Activated CD4-positive, alpha-beta T cell treated with anti-CD3 and anti-CD28 coated beads for 1 hour (primary cell): ENCODE data around the gene ATP1A2.
"Not testable (repeated sequence)": the region's sequence is repeated elsewhere in the genome, so short reads cannot be mapped to it uniquely, and the experiment has no call there.

ENCODE experiments used
- DNase-seq: peaks from one replicate; pipeline ENCODE4 v3.0.0-alpha.2; 2020

The ATP1A2 gene

DNA sequence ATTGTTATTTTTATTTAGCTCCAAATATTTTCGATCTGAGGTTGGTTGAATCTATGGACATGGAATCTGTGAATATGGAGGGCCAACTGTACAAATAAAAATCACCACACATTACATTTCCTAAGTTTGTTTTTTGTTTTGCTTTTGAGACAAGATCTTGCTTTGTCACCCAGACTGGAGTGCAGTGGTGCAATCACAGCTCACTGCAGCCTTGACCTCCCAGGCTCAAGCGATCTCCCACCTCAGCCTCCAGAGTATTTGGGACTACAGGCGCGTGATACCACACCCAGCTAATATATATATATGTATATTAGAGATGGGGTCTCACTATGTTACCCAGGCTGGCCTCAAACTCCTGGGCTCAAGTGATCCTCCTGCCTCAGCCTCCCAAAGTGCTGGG lies 10.8 kb downstream of the ATP1A2 start:
- DNase-seq, result not testable (repeated sequence)

DNA sequence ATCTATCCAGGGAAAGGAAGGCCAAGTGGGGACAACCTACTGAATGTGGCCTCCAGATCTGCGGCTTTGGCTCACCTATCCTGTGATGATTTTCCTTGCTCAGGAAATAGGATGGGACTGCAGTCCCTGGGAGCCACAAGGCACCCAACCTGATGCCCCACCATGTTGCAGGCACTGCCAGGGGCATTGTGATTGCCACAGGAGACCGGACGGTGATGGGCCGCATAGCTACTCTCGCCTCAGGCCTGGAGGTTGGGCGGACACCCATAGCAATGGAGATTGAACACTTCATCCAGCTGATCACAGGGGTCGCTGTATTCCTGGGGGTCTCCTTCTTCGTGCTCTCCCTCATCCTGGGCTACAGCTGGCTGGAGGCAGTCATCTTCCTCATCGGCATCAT lies 11.8 kb downstream of the ATP1A2 start:
- no peak for DNase-seq

DNA sequence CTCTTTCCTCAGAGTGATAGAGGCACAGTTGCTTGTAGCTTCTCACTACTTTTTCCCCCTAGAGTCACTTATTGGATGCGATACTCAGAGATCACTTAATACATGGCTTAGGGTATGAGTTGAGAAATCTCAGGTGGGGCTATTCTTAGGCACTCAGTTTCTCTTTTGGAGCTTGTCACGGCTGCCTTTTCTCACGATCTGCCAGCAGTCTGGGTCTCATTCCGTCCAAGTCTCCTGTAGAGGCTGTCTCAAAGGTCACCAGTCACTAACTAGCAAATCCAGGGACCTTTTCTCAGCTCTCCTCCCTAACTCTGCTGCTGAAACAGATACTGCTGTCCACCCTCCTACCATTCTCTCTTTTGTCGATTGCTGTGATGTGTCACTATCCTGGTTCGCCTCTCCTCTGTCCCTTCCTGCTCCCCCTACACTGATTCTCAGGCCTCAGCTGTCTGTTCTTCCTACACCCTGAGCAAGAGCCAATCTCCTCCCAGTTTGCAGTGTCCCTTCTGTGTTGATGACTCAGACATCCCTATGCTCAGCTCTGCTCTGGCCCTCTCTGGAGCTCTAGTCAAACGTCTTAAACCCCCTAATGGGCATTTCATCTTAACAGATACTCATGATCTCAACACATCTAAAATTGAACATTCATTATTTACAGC lies 12.4 kb downstream of the ATP1A2 start:
- no peak for DNase-seq

GRCh38 chr1:160128636-160129035 lies 13.1 kb downstream of the ATP1A2 start:
- DNase-seq, result no peak

- no peak for DNase-seq
These were observed 13.5 kb downstream of the ATP1A2 start for GRCh38 chr1:160129046-160129445.

- DNase-seq, result no peak
These were observed 14.0 kb downstream of the ATP1A2 start for GRCh38 chr1:160129558-160129957.

DNA sequence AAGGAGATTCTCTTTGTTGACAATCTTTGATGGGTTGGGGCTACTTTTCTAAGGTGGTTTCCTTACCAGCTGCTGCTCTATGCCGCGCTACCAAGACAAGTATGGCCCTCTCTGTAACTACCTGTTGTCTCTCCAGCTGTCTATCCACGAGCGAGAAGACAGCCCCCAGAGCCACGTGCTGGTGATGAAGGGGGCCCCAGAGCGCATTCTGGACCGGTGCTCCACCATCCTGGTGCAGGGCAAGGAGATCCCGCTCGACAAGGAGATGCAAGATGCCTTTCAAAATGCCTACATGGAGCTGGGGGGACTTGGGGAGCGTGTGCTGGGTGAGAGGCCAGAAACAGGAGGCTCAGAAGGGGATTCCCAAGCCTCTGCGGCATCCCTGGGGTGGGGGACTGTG lies 14.4 kb downstream of the ATP1A2 start:
- no peak for DNase-seq

DNA sequence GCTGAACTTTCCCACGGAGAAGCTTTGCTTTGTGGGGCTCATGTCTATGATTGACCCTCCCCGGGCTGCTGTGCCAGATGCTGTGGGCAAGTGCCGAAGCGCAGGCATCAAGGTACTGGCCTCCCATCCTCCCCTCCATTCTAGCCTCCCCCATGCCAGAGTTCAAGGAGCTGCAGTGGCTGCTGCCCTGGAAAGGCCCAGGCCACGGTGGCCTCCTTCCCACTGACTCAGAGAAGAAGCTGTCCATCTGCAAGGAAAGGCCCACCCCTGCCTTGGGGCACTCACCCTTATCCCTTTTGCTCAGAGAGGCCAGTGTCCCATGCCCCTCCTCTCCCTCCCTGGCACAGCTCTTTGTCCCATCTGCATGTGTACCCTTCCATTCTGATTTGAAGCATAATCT lies 14.9 kb downstream of the ATP1A2 start:
- DNase-seq, result no peak

DNA sequence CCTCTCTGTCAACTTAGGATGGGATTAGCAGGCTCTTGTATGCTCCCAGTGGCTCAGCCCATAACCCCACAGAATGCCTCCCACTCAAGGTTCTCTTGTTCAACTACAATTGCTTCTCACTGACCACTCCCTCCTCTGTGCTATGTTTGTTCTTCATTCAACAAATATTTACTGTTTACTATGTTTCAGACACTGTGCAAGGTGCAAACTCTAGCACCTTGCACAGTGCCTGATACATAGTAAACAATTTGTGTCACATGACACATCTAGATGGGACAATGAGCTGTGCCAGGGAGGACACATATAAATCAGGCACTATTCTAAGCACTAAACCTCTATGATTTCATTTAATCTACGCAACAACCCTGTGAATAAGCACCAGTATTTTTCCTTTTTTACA lies 15.4 kb downstream of the ATP1A2 start:
- DNase-seq, result no peak

GRCh38 chr1:160131803-160132565 lies 16.4 kb downstream of the ATP1A2 start:
- no peak for DNase-seq

DNA sequence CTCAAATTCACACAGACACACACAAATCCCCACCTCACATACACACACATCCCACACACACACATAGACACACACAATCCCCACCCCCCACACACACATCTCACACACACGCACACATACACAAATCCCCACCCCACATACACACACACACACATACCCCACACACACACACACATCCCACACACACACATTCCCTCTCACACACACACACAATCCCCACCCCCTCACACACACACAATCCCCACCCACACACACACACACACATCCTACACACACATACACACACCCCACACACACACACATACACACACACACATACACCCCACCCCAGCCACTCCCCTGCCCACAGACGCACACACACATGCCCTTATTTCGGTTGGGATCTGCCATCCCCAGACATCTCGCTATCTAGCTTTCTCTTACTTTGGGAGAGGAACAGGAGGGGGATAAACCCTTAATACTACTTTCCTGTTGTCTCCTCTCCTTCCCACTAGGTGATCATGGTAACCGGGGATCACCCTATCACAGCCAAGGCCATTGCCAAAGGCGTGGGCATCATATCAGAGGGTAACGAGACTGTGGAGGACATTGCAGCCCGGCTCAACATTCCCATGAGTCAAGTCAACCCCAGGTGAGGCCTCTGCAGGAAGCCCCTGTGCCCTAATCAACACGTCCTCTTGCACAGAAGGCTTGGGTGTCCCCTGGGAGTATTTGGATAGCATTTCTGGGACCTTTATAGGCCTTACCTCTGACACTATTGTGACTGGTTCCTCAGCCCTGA lies 18.6 kb downstream of the ATP1A2 start:
- no peak for DNase-seq

DNA sequence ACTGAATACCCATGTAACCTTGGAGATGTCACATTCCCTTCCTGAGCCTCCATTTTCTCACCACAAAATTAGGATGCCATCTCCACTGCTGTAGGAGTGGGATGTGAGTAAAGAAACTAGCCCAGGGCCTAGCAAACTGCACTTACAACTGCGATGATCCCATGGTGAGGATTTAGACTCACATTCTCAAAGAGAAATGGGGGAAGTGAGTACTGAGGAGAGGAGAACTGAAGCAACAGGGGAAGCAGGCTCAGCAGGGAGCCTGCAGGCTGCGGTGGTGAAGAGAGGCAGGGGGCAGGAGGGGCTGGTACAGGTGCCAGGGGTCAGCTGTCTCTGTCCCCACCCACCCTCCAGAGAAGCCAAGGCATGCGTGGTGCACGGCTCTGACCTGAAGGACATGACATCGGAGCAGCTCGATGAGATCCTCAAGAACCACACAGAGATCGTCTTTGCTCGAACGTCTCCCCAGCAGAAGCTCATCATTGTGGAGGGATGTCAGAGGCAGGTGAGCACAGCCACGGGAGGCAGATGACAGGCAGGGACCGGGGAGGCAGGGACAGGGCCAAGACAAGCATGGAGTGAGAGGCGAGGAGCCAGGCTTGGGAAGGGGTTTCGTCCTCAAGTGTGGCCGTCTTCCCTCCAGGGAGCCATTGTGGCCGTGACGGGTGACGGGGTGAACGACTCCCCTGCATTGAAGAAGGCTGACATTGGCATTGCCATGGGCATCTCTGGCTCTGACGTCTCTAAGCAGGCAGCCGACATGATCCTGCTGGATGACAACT lies 19.4 kb downstream of the ATP1A2 start:
- DNase-seq, result no peak

DNA sequence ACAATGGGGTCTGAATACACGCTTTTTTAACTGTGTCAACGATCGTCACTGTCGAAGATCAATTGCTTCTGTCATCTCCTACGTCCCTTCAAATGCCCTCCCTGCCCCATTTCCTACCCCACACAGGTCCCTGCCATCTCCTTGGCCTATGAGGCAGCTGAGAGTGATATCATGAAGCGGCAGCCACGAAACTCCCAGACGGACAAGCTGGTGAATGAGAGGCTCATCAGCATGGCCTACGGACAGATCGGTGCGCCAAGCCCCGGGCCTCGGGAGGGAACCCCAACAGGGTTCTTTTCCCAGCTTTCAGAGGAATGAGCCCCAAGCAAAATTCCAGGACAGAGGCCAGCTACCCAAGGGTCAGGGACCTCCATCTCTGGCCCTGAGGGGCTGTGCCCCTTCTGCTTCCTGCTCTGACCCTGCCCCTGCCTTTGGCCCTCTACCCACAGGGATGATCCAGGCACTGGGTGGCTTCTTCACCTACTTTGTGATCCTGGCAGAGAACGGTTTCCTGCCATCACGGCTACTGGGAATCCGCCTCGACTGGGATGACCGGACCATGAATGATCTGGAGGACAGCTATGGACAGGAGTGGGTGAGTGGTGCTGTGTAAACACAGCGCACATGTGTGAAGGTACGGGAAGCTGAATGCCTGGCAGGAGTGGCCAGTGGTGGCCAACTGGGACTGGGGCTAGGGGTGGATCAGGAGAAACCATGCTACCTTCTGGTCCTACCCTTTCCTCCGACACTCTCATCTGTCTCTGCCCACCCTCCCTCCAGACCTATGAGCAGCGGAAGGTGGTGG lies 20.8 kb downstream of the ATP1A2 start:
- no peak for DNase-seq

DNA sequence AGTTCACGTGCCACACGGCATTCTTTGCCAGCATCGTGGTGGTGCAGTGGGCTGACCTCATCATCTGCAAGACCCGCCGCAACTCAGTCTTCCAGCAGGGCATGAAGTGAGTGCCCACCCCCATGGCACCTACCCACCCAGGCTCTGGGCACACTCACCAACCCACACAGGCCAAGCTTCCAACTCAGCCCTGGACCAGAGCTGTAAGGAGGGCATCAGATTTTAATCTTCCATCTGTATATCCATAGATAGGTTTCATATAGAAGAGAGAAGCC lies 21.3 kb downstream of the ATP1A2 start:
- no peak for DNase-seq

- DNase-seq, result no peak
These were observed 21.8 kb downstream of the ATP1A2 start for GRCh38 chr1:160137216-160137862.

DNA sequence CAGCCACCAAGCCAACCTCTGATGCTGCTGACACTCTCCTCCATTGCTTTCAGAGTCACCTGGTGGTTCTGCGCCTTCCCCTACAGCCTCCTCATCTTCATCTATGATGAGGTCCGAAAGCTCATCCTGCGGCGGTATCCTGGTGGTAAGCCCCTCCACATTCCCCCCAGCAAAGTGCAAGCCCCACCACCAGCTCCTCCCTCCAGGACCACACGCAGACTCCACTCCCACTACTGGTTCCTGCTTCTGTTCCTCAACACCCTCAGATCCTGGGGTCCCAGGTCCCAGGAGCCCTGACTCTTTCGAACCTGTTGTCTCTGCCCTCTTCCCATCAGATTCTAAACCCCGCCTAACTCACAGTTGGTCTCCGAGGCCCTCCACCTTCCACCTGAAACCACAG lies 24.3 kb downstream of the ATP1A2 start:
- DNase-seq, result no peak

DNA sequence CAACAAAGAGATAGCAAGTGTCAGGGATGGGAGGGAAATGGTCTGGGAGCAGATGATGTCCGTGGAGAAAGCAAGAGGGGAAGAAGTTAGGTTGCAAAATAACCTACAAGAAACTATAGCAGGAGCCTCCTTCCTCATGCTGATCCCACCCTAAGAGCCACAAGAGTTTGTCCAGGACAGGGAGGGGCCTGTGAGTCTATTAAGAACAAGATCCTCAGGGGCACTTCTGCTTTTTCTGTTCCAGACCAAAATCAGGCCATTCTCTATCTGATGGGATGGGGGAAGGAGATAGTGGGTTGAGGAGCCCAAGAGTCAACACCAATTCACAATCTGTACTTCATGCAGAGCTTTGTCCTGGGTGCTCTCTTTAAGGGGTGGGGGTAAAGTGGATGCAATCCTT lies 28.1 kb downstream of the ATP1A2 start:
- DNase-seq, result no peak

GRCh38 chr1:160144921-160145320 lies 29.4 kb downstream of the ATP1A2 start:
- DNase-seq, result no peak

GRCh38 chr1:160146107-160146506 lies 30.5 kb downstream of the ATP1A2 start:
- DNase-seq, result no peak

- no peak for DNase-seq
These were observed 32.6 kb downstream of the ATP1A2 start for GRCh38 chr1:160148121-160148520.

DNA sequence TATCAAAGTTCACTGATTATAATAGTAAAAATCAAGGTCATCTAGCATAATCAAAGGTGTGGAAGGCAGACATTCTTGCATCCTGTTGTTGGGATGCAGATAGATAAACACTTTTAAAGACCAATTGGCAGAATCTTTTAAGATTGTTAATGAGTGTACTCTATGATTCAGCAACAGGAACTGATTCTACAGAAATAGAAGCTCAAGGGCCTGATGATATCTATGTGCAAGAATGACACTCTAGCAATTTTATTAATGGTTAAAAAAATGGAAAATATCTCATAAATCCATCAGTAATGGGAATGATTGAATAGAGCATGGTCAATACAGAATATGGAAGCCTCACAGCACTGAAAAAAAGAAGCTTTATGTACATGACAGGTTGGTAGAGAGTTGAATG lies 33.7 kb downstream of the ATP1A2 start:
- DNase-seq, result no peak

DNA sequence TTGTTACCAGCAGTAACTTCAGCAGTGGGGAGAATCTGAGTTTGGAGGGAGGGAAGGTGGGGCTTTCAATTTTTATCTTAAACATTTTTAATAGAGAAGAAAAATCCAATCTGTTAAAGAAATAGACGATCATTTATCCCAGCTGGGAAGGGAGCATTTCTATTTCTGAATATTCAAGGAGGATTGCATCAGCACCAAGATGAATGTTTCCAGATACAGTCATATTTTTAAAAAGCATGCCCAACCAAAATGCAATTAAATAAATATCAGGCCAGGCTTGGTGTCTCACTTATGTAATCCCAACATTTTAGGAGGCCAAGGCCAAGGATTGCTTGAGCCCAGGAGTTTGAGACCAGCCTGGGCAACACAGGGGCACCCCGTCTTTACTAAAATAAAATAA lies 34.2 kb downstream of the ATP1A2 start:
- DNase-seq, result no peak
